Endodermal cell (in vitro differentiated cells): ENCODE results near the gene LRP6. TPM values are rescaled to one million over a fixed set of nuclear protein-coding genes. Genes with fewer than 3 reads are reported as not detected.
A peak's percentile ranks its signal among the peaks of the same experiment; 100 is the strongest.

Experiments used
- DNase-seq: peaks from one replicate; pipeline ENCODE4 v3.0.0-alpha.2; 2017
- H3K27ac ChIP-seq: 2 replicates; pipeline ENCODE4 v1.5.1; 2013; ENCODE audit warnings: mild to moderate bottlenecking, low read depth, low read length, moderate library complexity
- H3K27me3 ChIP-seq: 2 replicates; pipeline ENCODE4 v1.6.1; 2013; ENCODE audit warnings: mild to moderate bottlenecking, low read length, moderate library complexity; ENCODE audit not compliant: insufficient read depth, control insufficient read depth, poor library complexity, severe bottlenecking
- H3K36me3 ChIP-seq: 2 replicates; pipeline ENCODE4 v1.7.0; 2013; ENCODE audit warnings: mild to moderate bottlenecking, low read length, moderate library complexity; ENCODE audit not compliant: control insufficient read depth, insufficient read depth
- H3K4me1 ChIP-seq: one replicate; pipeline ENCODE4 v1.7.0; 2013; ENCODE audit warnings: low read length; ENCODE audit not compliant: control insufficient read depth, insufficient read depth
- H3K4me3 ChIP-seq: 2 replicates; pipeline ENCODE4 v1.5.1; 2013; ENCODE audit warnings: mild to moderate bottlenecking, low read length, moderate library complexity
- H3K9ac ChIP-seq: 2 replicates; pipeline ENCODE4 v1.6.1; 2013; ENCODE audit warnings: mild to moderate bottlenecking, low read length, moderate library complexity; ENCODE audit not compliant: poor library complexity, severe bottlenecking; ENCODE audit errors: extremely low read depth
- H3K9me3 ChIP-seq: 2 replicates; pipeline ENCODE4 v1.6.1; 2013; ENCODE audit warnings: mild to moderate bottlenecking, low read length, moderate library complexity; ENCODE audit not compliant: control insufficient read depth
- H3K27ac Mint-ChIP-seq: 2 replicates; pipeline ENCODE4 v1.8.0; 2020; ENCODE audit warnings: mixed read lengths
- H3K27me3 Mint-ChIP-seq: 2 replicates; pipeline ENCODE4 v1.8.0; 2021; ENCODE audit warnings: mild to moderate bottlenecking, mixed read lengths; ENCODE audit not compliant: insufficient read depth
- H3K36me3 Mint-ChIP-seq: 2 replicates; pipeline ENCODE4 v1.8.0; 2020; ENCODE audit warnings: low read depth, mixed read lengths
- H3K4me1 Mint-ChIP-seq: 2 replicates; pipeline ENCODE4 v1.8.0; 2020; ENCODE audit warnings: mixed read lengths
- H3K4me3 Mint-ChIP-seq: 2 replicates; pipeline ENCODE4 v1.8.0; 2020; ENCODE audit warnings: mild to moderate bottlenecking, moderate library complexity, mixed read lengths
- H3K9me3 Mint-ChIP-seq: 2 replicates; pipeline ENCODE4 v1.8.0; 2020; ENCODE audit warnings: mild to moderate bottlenecking, mixed read lengths
- CTCF ChIP-seq: fragments of 200-600 bp; sonication (generic); conservative IDR thresholded peaks from 2 replicates; pipeline ENCODE4 v1.5.0; 2021; ENCODE audit warnings: antibody characterized with exemption, mild to moderate bottlenecking
- WGBS, 2 experiments: methylation state at CpG; one replicate each; pipeline versions ENCODE4 v1.1.5 to v1.1.7; 2013; ENCODE audit warnings: missing lambda C conversion rate in 2 of 2, mixed read lengths in 1 of 2; ENCODE audit not compliant: insufficient coverage in 1 of 2, insufficient read length in 1 of 2; 5-methylcytosine and 5-hydroxymethylcytosine counted together
- total RNA-seq, 2 donors: library from RNA; stranded (reverse); fragmentation: NEBNext Ultra II Directional in 1 of 2; extraction: Animal tissue kit (Norgen Biotek cat#: 25700) in 1 of 2; gene quantifications; 2 replicates in 1 of 2; 3 replicates in 1 of 2; pipeline ENCODE4 v1.2.1, GENCODE V29; 2021

LRP6 gene
- total RNA-seq, 2 donors from 2014 or later = 109 to 182 TPM

GRCh38 chr12:12091977-12092663 is 174.7 kb downstream of the LRP6 start:
- Mint-ChIP-seq H3K9me3 (no peaks in the 10 kb centered on the region), H3K27me3 (no peaks in the 10 kb centered on the region), H3K4me1 (peaks cover 8% of the 10 kb centered on the region), H3K36me3 (peaks cover 26% of the 10 kb centered on the region), H3K27ac (no peak overlapping the region), H3K4me3 (no peak overlapping the region)
- DNase-seq = no peak
- H3K36me3 ChIP-seq = no peaks in the 10 kb centered on the region
- no peaks in the 10 kb centered on the region for H3K27me3 ChIP-seq
- WGBS, 2 experiments = 94 to 96% methylated on average over 8 to 14 of the region's 14 CpGs
- no peak overlapping the region for H3K9ac ChIP-seq
- no peak overlapping the region for H3K4me3 ChIP-seq
- H3K27ac ChIP-seq = no peak overlapping the region
- H3K9me3 ChIP-seq = no peaks in the 10 kb centered on the region
- no peaks in the 10 kb centered on the region for H3K4me1 ChIP-seq
- TF ChIP-seq CTCF = peak; percentile 20

- no peaks in the 10 kb centered on the region for H3K27me3 ChIP-seq
- no peak overlapping the region for H3K27ac ChIP-seq
- H3K27me3 Mint-ChIP-seq = no peaks in the 10 kb centered on the region
- H3K36me3 Mint-ChIP-seq = peaks cover 24% of the 10 kb centered on the region
- no peak overlapping the region for H3K4me3 ChIP-seq
- no peaks in the 10 kb centered on the region for H3K36me3 ChIP-seq
- peaks cover 19% of the 10 kb centered on the region for H3K4me1 Mint-ChIP-seq
- H3K4me1 ChIP-seq = no peaks in the 10 kb centered on the region
- peak; percentile 42 for DNase-seq
- no peaks in the 10 kb centered on the region for H3K9me3 Mint-ChIP-seq
- TF ChIP-seq CTCF = no peak
- no peaks in the 10 kb centered on the region for H3K9me3 ChIP-seq
- no peak overlapping the region for H3K27ac Mint-ChIP-seq
- no peak overlapping the region for H3K9ac ChIP-seq
- H3K4me3 Mint-ChIP-seq = no peak overlapping the region
- WGBS, 2 experiments = 93 to 95% methylated on average over 3 of the region's 3 CpGs
Observed at GRCh38 chr12:12091071-12091470, 175.8 kb downstream of the LRP6 start.

GRCh38 chr12:12088761-12089160 is 178.1 kb downstream of the LRP6 start:
- H3K9ac ChIP-seq = no peak overlapping the region
- peaks cover 19% of the 10 kb centered on the region for H3K4me1 Mint-ChIP-seq
- H3K4me1 ChIP-seq = no peaks in the 10 kb centered on the region
- no peak overlapping the region for H3K4me3 ChIP-seq
- no peak overlapping the region for H3K4me3 Mint-ChIP-seq
- no peak overlapping the region for H3K27ac ChIP-seq
- no peaks in the 10 kb centered on the region for H3K9me3 Mint-ChIP-seq
- WGBS, 2 experiments = 95 to 96% methylated on average over 5 to 9 of the region's 9 CpGs
- no peaks in the 10 kb centered on the region for H3K27me3 ChIP-seq
- H3K36me3 ChIP-seq = no peaks in the 10 kb centered on the region
- no peaks in the 10 kb centered on the region for H3K27me3 Mint-ChIP-seq
- H3K36me3 Mint-ChIP-seq = peaks cover 19% of the 10 kb centered on the region
- H3K9me3 ChIP-seq = no peaks in the 10 kb centered on the region
- TF ChIP-seq CTCF = no peak
- H3K27ac Mint-ChIP-seq = no peak overlapping the region
- peak; percentile 29 for DNase-seq
